ENCODE data around the gene SLC25A10.

SLC25A10 gene

GRCh38 chr17:81716674-81716996, 4.6 kb downstream of the SLC25A10 start:
- TF ChIP-seq CTCF (IDR thresholded peaks at IDR 0.05; ENCODE audit: low read depth, low read length, missing control alignments) = no peak
- no peak overlapping the region for H3K4me3 ChIP-seq (ENCODE audit: low read depth, low read length)
- DNase-seq (ENCODE audit: low read depth) = no peak

GRCh38 chr17:81717049-81717765, 5.1 kb downstream of the SLC25A10 start:
- H3K4me3 ChIP-seq (ENCODE audit: low read depth, low read length) = no peak overlapping the region
- no peak for TF ChIP-seq CTCF (IDR thresholded peaks at IDR 0.05; ENCODE audit: low read depth, low read length, missing control alignments)
- DNase-seq (ENCODE audit: low read depth) = no peak

- H3K4me3 ChIP-seq (ENCODE audit: low read depth, low read length) = no peak overlapping the region
- TF ChIP-seq CTCF (IDR thresholded peaks at IDR 0.05; ENCODE audit: low read depth, low read length, missing control alignments) = no peak
- DNase-seq (ENCODE audit: low read depth) = no peak
Measured at GRCh38 chr17:81717766-81718089, 5.6 kb downstream of the SLC25A10 start.

- no peak overlapping the region for H3K4me3 ChIP-seq (ENCODE audit: low read depth, low read length)
- TF ChIP-seq CTCF (IDR thresholded peaks at IDR 0.05; ENCODE audit: low read depth, low read length, missing control alignments) = no peak
- no peak for DNase-seq (ENCODE audit: low read depth)
Measured at GRCh38 chr17:81719410-81720266, 7.6 kb downstream of the SLC25A10 start.

GRCh38 chr17:81720267-81721071, 8.4 kb downstream of the SLC25A10 start:
- no peak overlapping the region for H3K4me3 ChIP-seq (ENCODE audit: low read depth, low read length)
- no peak for TF ChIP-seq CTCF (IDR thresholded peaks at IDR 0.05; ENCODE audit: low read depth, low read length, missing control alignments)
- no peak for DNase-seq (ENCODE audit: low read depth)

GRCh38 chr17:81722184-81723120, 10.4 kb downstream of the SLC25A10 start:
- H3K4me3 ChIP-seq (ENCODE audit: low read depth, low read length) = no peak overlapping the region
- TF ChIP-seq CTCF (IDR thresholded peaks at IDR 0.05; ENCODE audit: low read depth, low read length, missing control alignments) = no peak
- no peak for DNase-seq (ENCODE audit: low read depth)
